CD4-positive, alpha-beta memory T cell (primary cell): ENCODE measurements around the gene KRT78. TPM values are rescaled to one million over a fixed set of nuclear protein-coding genes. Genes with fewer than 3 reads are reported as not detected.
A peak's percentile ranks its signal among the peaks of the same experiment; 100 is the strongest.

Source experiments
- CTCF ChIA-PET: fragments of 350-600 bp; sonication (Branson Sonifier 250); formaldehyde crosslinking; loops from one replicate; lab custom pipeline; 2021; ENCODE audit warnings: inconsistent platforms; ENCODE audit not compliant: partially characterized antibody; lab: Charles Lee
- POLR2A ChIA-PET: fragments of 350-600 bp; sonication (Branson Sonifier 250); formaldehyde crosslinking; loops from one replicate; lab custom pipeline; 2021; ENCODE audit not compliant: partially characterized antibody; lab: Charles Lee
- DNase-seq, 5 donors: peaks; one replicate each; pipeline versions ENCODE4 v3.0.0 to v3.0.0-alpha.2; 2020 to 2022; ENCODE audit warnings: mixed read lengths in 1 of 5
- H3K27ac ChIP-seq: one replicate; pipeline ENCODE4 v1.7.0; 2013; ENCODE audit warnings: low read depth, low read length
- H3K27me3 ChIP-seq: 2 replicates; pipeline ENCODE4 v1.7.0; 2013; ENCODE audit warnings: mild to moderate bottlenecking, low read length, moderate library complexity; ENCODE audit not compliant: insufficient read depth
- H3K36me3 ChIP-seq: 2 replicates; pipeline ENCODE4 v1.7.0; 2013; ENCODE audit warnings: mild to moderate bottlenecking, low read length, moderate library complexity; ENCODE audit not compliant: insufficient read depth
- H3K4me1 ChIP-seq: 2 replicates; pipeline ENCODE4 v1.7.0; 2013; ENCODE audit warnings: mild to moderate bottlenecking, low read length, moderate library complexity; ENCODE audit not compliant: insufficient read depth
- H3K4me3 ChIP-seq, 2 donors: one replicate each; pipeline ENCODE4 v1.7.0; 2013; ENCODE audit warnings: low read length in 2 of 2, mild to moderate bottlenecking in 1 of 2
- H3K9me3 ChIP-seq, 2 donors: one replicate each; pipeline ENCODE4 v1.7.0; 2013; ENCODE audit warnings: low read length in 2 of 2, control low read depth in 1 of 2; ENCODE audit not compliant: control insufficient read depth in 1 of 2
- H3K27ac Mint-ChIP-seq, 7 donors: one replicate each; pipeline ENCODE4 v1.8.0; 2020 to 2021; ENCODE audit warnings: mixed read lengths in 7 of 7, mild to moderate bottlenecking in 6 of 7, inconsistent platforms in 3 of 7, moderate library complexity in 3 of 7
- H3K27me3 Mint-ChIP-seq, 2 donors: one replicate each; pipeline ENCODE4 v1.8.0; 2020 to 2021; ENCODE audit warnings: mixed read lengths in 2 of 2
- H3K36me3 Mint-ChIP-seq, 2 donors: one replicate each; pipeline ENCODE4 v1.8.0; 2020 to 2021; ENCODE audit warnings: mixed read lengths in 2 of 2, inconsistent platforms in 1 of 2, mild to moderate bottlenecking in 1 of 2
- H3K4me1 Mint-ChIP-seq, 4 donors: one replicate each; pipeline ENCODE4 v1.8.0; 2020 to 2021; ENCODE audit warnings: mixed read lengths in 4 of 4, mild to moderate bottlenecking in 1 of 4
- H3K4me3 Mint-ChIP-seq, 8 donors: one replicate each; pipeline ENCODE4 v1.8.0; 2020 to 2021; ENCODE audit warnings: mixed read lengths in 8 of 8, mild to moderate bottlenecking in 7 of 8, moderate library complexity in 6 of 8, inconsistent platforms in 3 of 8
- H3K9me3 Mint-ChIP-seq, 8 donors: one replicate each; pipeline ENCODE4 v1.8.0; 2020 to 2021; ENCODE audit warnings: mixed read lengths in 8 of 8, mild to moderate bottlenecking in 5 of 8, inconsistent platforms in 3 of 8, moderate library complexity in 1 of 8
- intact Hi-C: fragments of 100-400 bp; cut with micrococcal nuclease; formaldehyde crosslinking; loops from one replicate; pipeline ENCODE4 v1.15.1; 2023
- polyA plus RNA-seq, 2 donors: library from polyadenylated mRNA; unstranded; fragments of 300-500 nt; fragmentation: Illumina TruSeq; gene quantifications; one replicate each; pipeline ENCODE4 v1.2.3, GENCODE V29; 2021
- total RNA-seq, 2 experiments: library from RNA; stranded (reverse); gene quantifications; one replicate each; pipeline ENCODE4 v1.2.3, GENCODE V29; 2021

Gene KRT78
- total and polyA plus RNA-seq, 4 experiments from 2014 or later: not detected

GRCh38 chr12:52834727-52835001 lies 14.1 kb downstream of the KRT78 start:
- intact Hi-C loops: no loop called here
- peaks cover 3 to 12% (median 5%) of the 10 kb centered on the region in 4 donors for H3K4me1 Mint-ChIP-seq

GRCh38 chr12:52833922-52834726 lies 14.7 kb downstream of the KRT78 start, which contains the start of gene KRT79:
TSS of gene KRT79 (minus strand) at chr12:52834311. CDS start at chr12:52834260, 51 bp downstream.
- no peaks in the 10 kb centered on the region for H3K36me3 ChIP-seq
- H3K9me3 ChIP-seq: no peaks in the 10 kb centered on the region
- H3K4me1 ChIP-seq: no peaks in the 10 kb centered on the region
- peaks cover 7 to 14% of the 10 kb centered on the region in 2 donors for H3K27me3 Mint-ChIP-seq
- DNase-seq: no peak
- no peak within 1 kb of the TSS for H3K4me3 ChIP-seq
- POLR2A ChIA-PET: no interaction called here
- H3K36me3 Mint-ChIP-seq: no peaks in the 10 kb centered on the region
- no peak within 1 kb of the TSS for H3K27ac Mint-ChIP-seq
- H3K9me3 Mint-ChIP-seq: no peaks in the 10 kb centered on the region
- no peaks in the 10 kb centered on the region for H3K27me3 ChIP-seq
- intact Hi-C loops: no loop called here
- no peak within 1 kb of the TSS for H3K27ac ChIP-seq
- CTCF ChIA-PET: no interaction called here
- H3K4me1 Mint-ChIP-seq: peaks cover 3 to 12% (median 5%) of the 10 kb centered on the region in 4 donors
- no peak within 1 kb of the TSS for H3K4me3 Mint-ChIP-seq

More at GRCh38 chr12:52834727-52835001, 14.1 kb downstream of the KRT78 start:
- no peak for DNase-seq
- Mint-ChIP-seq H3K27me3 (peaks cover 7 to 14% of the 10 kb centered on the region in 2 donors), H3K36me3 (no peaks in the 10 kb centered on the region), H3K9me3 (no peaks in the 10 kb centered on the region), H3K4me3 (no peak overlapping the region), H3K27ac (no peak overlapping the region)
- Histone ChIP-seq H3K4me3 (no peak overlapping the region), H3K4me1 (no peaks in the 10 kb centered on the region), H3K27me3 (no peaks in the 10 kb centered on the region), H3K36me3 (no peaks in the 10 kb centered on the region), H3K9me3 (no peaks in the 10 kb centered on the region), H3K27ac (no peak overlapping the region)
- ChIA-PET POLR2A (no interaction called here), CTCF (no interaction called here)

GRCh38 chr12:52832985-52833905 lies 15.5 kb downstream of the KRT78 start:
- Mint-ChIP-seq H3K36me3 (no peaks in the 10 kb centered on the region), H3K9me3 (no peaks in the 10 kb centered on the region), H3K27me3 (peaks cover 5 to 8% of the 10 kb centered on the region in 2 donors), H3K4me1 (peaks cover 4 to 12% (median 7%) of the 10 kb centered on the region in 4 donors), H3K27ac (no peak overlapping the region), H3K4me3 (no peak overlapping the region)
- Histone ChIP-seq H3K36me3 (no peaks in the 10 kb centered on the region), H3K27ac (no peak overlapping the region), H3K4me1 (no peaks in the 10 kb centered on the region), H3K9me3 (no peaks in the 10 kb centered on the region), H3K4me3 (no peak overlapping the region), H3K27me3 (no peaks in the 10 kb centered on the region)
- intact Hi-C loops: no loop called here
- DNase-seq: no peak
- CTCF ChIA-PET: no interaction called here
- POLR2A ChIA-PET: no interaction called here

- H3K9me3 ChIP-seq: no peaks in the 10 kb centered on the region
- Mint-ChIP-seq H3K27me3 (peaks cover 5 to 8% of the 10 kb centered on the region in 2 donors), H3K36me3 (no peaks in the 10 kb centered on the region), H3K4me1 (peaks cover 4 to 12% (median 7%) of the 10 kb centered on the region in 4 donors), H3K27ac (peak overlapping the region in 1 of 7 donors; percentile 25), H3K4me3 (no peak overlapping the region), H3K9me3 (no peaks in the 10 kb centered on the region)
- no peaks in the 10 kb centered on the region for H3K27me3 ChIP-seq
- CTCF ChIA-PET: no interaction called here
- no peak overlapping the region for H3K27ac ChIP-seq
- H3K4me3 ChIP-seq: no peak overlapping the region
- H3K4me1 ChIP-seq: no peaks in the 10 kb centered on the region
- DNase-seq: no peak
- POLR2A ChIA-PET: no interaction called here
- no peaks in the 10 kb centered on the region for H3K36me3 ChIP-seq
- intact Hi-C loops: no loop called here
Measured at GRCh38 chr12:52832451-52832850, 16.3 kb downstream of the KRT78 start.

- peaks cover 0 to 2% of the 10 kb centered on the region in 2 donors for H3K27me3 Mint-ChIP-seq
- DNase-seq: no peak
- intact Hi-C loops: no loop called here
- no peaks in the 10 kb centered on the region for H3K9me3 Mint-ChIP-seq
- no peaks in the 10 kb centered on the region for H3K36me3 Mint-ChIP-seq
- Histone ChIP-seq H3K4me3 (no peak overlapping the region), H3K27me3 (no peaks in the 10 kb centered on the region), H3K4me1 (no peaks in the 10 kb centered on the region), H3K9me3 (no peaks in the 10 kb centered on the region), H3K36me3 (no peaks in the 10 kb centered on the region), H3K27ac (no peak overlapping the region)
- H3K4me3 Mint-ChIP-seq: no peak overlapping the region
- ChIA-PET POLR2A (no interaction called here), CTCF (no interaction called here)
- H3K27ac Mint-ChIP-seq: no peak overlapping the region
- H3K4me1 Mint-ChIP-seq: peaks cover 4 to 6% (median 4%) of the 10 kb centered on the region in 4 donors
Measured at GRCh38 chr12:52831251-52831650, 17.5 kb downstream of the KRT78 start.

GRCh38 chr12:52829986-52830770 lies 18.6 kb downstream of the KRT78 start:
- Histone ChIP-seq H3K27me3 (no peaks in the 10 kb centered on the region), H3K27ac (no peak overlapping the region), H3K36me3 (no peaks in the 10 kb centered on the region), H3K4me3 (no peak overlapping the region), H3K9me3 (no peaks in the 10 kb centered on the region), H3K4me1 (no peaks in the 10 kb centered on the region)
- peaks cover 0 to 4% (median 0%) of the 10 kb centered on the region in 4 donors for H3K4me1 Mint-ChIP-seq
- peaks cover 0 to 2% of the 10 kb centered on the region in 2 donors for H3K27me3 Mint-ChIP-seq
- intact Hi-C loops: no loop called here
- peak overlapping the region in 1 of 7 donors; percentile 61 for H3K27ac Mint-ChIP-seq
- H3K36me3 Mint-ChIP-seq: no peaks in the 10 kb centered on the region
- H3K4me3 Mint-ChIP-seq: no peak overlapping the region
- H3K9me3 Mint-ChIP-seq: no peaks in the 10 kb centered on the region
- POLR2A ChIA-PET: no interaction called here
- CTCF ChIA-PET: no interaction called here
- DNase-seq: no peak
